HG03139 (cell line): ENCODE measurements around the gene C19orf47.
"Not testable (repeated sequence)": the region's sequence is repeated elsewhere in the genome, so short reads cannot be mapped to it uniquely, and the experiment has no call there.

Experiments
- ATAC-seq: cut with Tn5 transposase; IDR thresholded peaks from one replicate; pipeline ENCODE4 v1.9.1; 2021; ENCODE audit not compliant: unreplicated experiment

C19orf47 gene

GRCh38 chr19:40377876-40378385 is 29.7 kb upstream of the C19orf47 start:
- ATAC-seq: no peak

GRCh38 chr19:40376286-40376862 is 28.2 kb upstream of the C19orf47 start:
- no peak for ATAC-seq

GRCh38 chr19:40374084-40374483 is 25.9 kb upstream of the C19orf47 start:
- ATAC-seq: no peak

GRCh38 chr19:40371802-40372122 is 23.6 kb upstream of the C19orf47 start:
- no peak for ATAC-seq

- no peak for ATAC-seq
Measured at GRCh38 chr19:40370997-40371801, 23.0 kb upstream of the C19orf47 start.

GRCh38 chr19:40370253-40370652 is 22.1 kb upstream of the C19orf47 start:
- not testable (repeated sequence) for ATAC-seq

- no peak for ATAC-seq
Measured at GRCh38 chr19:40369797-40370196, 21.6 kb upstream of the C19orf47 start.

- no peak for ATAC-seq
Measured at GRCh38 chr19:40367577-40368434, 19.6 kb upstream of the C19orf47 start.

GRCh38 chr19:40366697-40367561 is 18.7 kb upstream of the C19orf47 start:
- no peak for ATAC-seq

GRCh38 chr19:40365613-40366401 is 17.6 kb upstream of the C19orf47 start:
- no peak for ATAC-seq

- ATAC-seq: no peak
Measured at GRCh38 chr19:40365010-40365409, 16.8 kb upstream of the C19orf47 start.

- no peak for ATAC-seq
Measured at GRCh38 chr19:40363069-40363468, 14.9 kb upstream of the C19orf47 start.

GRCh38 chr19:40362160-40362559 is 14.0 kb upstream of the C19orf47 start:
- no peak for ATAC-seq

- no peak for ATAC-seq
Measured at GRCh38 chr19:40360708-40361241, 12.6 kb upstream of the C19orf47 start.

GRCh38 chr19:40360020-40360707 is 12.0 kb upstream of the C19orf47 start:
- ATAC-seq: no peak

- ATAC-seq: peak; percentile 47
Measured at GRCh38 chr19:40358773-40359172, 10.6 kb upstream of the C19orf47 start.

GRCh38 chr19:40357640-40358039 is 9.4 kb upstream of the C19orf47 start:
- no peak for ATAC-seq

GRCh38 chr19:40356681-40357595 is 8.7 kb upstream of the C19orf47 start:
- no peak for ATAC-seq
